NOMO-1 treated with DMSO at 0.1 percent for 48 hours (cell line): ENCODE data around the gene PAH.

Source experiments
- DNase-seq: peaks from one replicate; lab custom pipeline; 2025; ENCODE audit not compliant: unreplicated experiment; lab: John Stamatoyannopoulos, UW

The PAH gene

DNA sequence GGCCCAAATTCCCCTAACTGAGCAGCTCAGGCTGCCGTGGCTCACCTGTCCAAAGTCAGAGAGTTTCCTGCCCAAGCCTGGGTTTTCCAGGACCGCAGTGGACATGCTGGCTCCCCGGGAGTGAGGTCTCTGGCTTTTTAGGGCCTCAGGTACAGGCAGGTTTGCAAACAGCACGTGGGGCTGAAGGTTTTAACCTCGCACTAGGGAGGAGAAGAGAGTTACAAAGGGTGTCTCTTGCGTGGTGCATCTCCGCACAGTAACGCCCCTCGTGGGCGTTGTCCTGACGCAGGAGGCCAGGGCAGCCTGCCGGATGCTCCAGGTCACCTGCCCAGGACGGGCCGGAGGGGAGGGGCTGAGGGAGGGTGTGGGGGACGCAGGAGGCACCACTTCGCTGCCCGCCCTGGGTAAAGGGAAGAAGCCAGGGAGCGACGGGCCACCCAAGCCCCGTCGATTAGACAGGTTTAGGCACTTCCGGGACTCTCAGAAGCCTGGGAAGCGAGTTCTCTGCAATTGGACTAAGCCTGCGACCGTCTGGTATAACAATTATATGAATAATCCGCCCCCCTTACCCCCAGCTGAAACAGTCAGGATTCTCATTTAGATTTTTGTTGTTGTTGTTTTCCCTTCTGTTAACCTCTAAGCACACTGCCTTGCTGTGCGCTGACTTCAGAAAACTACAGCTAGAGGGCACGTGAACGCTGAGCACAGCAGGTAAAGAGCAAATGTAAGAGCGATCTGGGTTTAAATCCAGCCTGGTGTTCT is at the start of gene PAH:
TSS of gene PAH (minus strand) at position 219 of the 762 bp plus-strand sequence. CDS start at position 105, 114 bp downstream.
- DNase-seq: peak; percentile 18

DNA sequence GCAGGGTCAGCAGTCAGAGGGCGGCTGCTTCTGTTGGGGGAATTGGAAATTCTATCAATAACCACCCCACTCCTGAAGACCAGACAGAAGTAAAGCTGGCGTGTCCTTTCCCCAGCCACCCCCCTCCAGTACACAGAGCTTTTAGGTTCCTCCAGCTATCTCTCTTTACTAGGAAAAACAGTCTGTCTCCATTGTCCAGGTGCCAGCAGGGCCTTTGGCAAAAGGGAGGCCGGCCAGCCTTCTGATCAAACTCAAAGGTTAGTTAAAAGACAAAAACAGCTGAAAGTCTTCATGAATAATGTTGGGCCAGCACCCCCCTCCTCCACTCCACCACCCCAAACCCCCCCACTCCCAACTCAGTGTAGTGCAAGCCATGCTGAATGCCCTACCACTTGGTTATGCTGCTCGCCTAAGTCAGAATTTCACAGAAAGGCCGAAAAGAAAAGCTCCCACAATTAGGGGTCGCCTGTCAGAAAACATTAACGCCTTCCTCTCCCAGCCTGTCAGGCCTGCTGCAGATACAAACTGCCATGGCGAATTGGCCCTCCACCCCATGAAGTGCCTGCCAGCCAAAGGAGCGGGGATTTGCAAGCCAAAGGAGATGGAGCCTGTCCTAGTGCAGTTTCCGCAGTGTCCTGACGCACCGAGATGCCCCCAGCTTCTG is 49.3 kb upstream of the PAH start:
- no peak for DNase-seq

DNA sequence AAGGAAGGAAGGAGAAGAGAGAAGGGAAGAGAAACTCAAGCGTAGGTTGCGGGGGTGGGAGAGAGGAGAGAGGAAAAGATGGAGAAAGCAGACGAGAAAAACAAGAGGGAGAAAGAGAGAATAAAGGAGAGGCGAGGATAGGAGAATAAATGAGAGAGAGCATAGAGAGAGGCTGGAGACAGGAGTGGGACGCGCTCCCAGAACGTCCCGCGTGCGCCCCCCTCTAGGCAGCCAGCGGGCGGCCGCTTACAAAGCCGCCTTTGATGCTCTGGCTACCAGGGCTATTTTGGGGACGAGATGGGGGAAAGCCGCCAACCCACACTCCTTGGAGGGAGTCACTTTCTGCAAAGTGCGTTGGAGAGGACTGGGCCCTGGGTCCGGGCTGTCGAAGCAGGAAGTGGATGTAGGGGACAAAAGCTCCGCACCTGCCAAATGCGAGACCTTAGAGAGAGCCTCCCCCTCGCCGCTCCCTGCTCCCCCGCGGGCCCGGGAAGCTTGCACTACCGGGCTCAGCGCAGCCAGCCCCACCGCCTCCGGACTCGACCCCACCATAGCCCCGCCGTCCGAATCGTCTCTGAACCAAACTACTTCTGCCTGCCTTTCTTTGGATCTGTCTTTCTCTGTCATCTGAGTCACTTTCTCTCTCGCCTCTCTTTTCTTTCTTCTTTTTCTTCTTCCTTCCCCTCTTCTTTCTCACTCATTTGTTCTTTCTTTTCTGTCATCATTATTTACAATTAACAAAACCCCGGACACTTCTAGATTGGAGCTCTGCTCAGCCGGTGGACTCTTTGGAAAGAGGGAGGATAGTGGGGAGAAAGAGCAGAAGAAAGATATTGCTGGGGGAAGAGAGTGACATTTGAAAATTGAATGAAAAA is 48.5 kb upstream of the PAH start:
- DNase-seq: no peak

DNA sequence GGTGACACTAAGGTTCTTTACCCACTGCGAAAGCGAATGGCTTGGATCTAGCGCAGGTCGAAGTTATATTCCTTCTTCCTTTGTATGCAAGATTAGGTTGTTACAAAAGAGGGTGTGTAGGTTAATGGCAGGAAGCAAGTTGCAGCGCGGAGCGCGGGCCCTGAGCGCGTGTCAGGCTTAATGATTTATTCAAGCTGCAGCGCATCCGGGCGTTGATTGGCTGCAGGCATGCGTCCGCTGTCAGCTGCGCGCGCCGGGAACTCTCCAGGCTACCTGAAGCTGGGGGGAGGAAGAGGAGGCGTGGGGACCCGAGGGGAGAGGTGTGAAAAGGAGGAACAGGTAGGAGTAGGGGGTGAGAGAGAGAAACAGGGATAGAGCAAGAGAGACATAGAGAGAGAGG is 47.8 kb upstream of the PAH start:
- DNase-seq: no peak

DNA sequence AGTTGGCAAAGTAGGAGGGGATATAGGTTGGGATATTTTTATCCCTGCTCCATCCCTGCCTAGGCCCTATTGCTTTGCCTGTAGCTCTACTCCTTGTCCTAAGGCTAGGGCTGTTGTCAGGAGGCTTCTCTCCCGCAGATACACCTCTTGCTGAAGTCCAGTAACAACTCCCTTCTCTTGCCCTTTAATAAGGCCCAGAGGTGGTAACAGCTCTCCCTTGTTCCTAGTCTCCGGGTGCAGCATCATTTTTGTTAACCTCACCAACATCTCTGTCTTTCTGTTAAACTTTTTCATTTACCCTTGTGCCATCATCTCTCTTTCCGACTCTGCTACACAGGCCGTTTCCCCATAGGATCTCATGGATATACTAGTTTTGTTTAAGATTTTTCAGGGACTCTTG is 46.8 kb upstream of the PAH start:
- no peak for DNase-seq

DNA sequence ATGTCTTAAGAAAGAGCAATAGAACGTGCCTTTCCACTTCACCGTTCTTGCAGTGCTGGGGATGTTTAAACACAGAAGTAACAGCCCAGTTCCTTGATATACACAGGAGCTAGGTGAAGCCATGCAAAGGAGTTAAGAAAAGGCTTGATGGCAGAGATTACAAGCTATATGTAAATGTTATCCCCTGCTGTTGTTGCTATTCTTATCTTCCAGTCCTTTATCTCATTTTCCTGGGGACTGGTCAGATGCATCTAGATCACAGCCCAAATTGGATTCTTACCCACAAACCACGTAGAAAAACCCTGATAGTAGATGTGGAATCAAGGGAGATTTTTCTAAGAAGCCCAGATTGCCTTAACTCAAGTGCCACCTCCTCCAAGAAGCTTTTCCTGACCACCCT is 45.9 kb upstream of the PAH start:
- no peak for DNase-seq

DNA sequence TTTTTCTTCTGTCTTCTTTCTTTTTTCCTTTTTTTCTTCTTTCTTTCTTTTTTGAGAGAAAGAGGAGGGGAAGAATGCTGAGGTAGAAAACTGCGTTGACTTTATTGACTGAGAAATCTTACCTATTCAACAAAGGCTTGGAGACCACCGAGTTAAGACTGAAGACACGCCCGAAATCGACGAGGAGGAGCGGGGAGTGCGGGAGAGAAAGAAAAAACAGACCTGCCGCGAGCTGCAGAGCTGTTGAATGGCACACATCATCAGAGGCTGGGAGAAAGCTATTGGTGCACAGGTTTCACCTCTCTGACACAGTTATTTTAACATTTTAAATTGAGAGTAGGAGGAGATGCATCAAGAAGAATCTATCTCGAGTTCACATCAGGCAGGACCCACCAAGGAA is 45.5 kb upstream of the PAH start:
- no peak for DNase-seq

DNA sequence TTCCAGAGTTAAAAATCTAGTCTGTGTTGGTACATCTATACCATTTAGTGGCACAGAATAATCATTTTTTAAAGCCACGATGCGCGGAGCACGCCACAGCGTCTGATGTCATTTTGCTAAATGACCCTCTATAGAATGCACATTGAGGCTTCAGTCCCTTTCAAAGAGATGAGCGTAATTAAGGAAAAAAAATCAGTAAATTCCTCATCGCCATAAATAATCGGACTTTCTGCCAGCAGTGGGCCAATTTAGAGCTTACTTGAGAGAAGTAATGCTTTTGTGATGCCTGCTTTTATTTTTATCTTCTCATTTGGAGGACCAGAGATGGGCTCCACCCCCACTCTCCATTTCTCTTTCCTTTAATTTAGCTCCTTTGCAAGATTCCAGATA is 44.4 kb upstream of the PAH start:
- no peak for DNase-seq

DNA sequence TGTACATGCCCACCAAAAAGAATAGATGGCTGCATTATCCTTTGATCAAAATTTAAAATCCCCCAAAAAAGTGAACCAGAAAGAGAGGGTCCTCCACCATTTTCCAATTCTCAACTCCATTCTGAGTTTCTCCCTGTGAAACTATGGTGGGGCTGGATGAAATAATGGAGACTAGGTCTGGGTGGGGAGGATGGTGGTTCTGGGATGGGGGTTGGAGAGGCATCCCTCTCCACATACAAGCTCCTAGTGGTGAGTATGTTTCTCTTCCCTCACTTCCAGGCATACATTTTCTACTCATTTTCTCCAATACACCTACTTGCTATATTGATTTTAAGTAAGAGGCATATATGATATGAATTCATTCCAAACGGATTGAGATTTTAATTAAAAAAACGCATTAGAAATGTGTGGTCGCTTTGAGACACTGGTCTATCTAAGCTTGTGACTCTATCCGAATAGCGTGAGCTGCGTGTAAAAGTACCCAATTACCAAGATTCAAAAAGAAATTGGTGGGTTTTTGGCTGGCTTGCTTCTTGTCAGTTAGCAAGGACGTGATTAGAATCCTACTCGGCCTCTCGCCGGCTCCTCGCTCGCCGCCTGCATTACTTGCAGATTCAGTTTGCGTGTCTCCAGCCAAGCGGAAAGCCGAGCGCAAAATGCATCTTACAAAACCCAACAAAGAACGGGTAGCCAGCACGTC is 43.9 kb upstream of the PAH start:
- no peak for DNase-seq

DNA sequence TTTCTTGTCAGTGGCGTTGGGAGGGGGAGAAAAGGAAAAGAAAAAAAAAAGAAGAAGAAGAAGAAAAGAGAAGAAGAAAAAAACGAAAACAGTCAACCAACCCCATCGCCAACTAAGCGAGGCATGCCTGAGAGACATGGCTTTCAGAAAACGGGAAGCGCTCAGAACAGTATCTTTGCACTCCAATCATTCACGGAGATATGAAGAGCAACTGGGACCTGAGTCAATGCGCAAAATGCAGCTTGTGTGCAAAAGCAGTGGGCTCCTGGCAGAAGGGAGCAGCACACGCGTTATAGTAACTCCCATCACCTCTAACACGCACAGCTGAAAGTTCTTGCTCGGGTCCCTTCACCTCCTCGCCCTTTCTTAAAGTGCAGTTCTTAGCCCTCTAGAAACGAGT is 42.3 kb upstream of the PAH start:
- DNase-seq: no peak

DNA sequence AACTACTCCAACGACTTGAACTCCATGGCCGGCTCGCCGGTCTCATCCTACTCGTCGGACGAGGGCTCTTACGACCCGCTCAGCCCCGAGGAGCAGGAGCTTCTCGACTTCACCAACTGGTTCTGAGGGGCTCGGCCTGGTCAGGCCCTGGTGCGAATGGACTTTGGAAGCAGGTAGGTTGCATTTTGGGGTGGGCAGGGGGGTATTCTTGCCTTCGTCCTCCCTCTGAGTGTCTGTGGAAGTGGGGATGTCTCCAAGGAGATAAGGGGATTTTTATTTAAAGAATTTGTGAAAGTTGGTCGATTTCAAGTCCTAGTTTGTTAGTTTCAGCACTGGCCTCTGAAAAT is 41.8 kb upstream of the PAH start:
- no peak for DNase-seq

DNA sequence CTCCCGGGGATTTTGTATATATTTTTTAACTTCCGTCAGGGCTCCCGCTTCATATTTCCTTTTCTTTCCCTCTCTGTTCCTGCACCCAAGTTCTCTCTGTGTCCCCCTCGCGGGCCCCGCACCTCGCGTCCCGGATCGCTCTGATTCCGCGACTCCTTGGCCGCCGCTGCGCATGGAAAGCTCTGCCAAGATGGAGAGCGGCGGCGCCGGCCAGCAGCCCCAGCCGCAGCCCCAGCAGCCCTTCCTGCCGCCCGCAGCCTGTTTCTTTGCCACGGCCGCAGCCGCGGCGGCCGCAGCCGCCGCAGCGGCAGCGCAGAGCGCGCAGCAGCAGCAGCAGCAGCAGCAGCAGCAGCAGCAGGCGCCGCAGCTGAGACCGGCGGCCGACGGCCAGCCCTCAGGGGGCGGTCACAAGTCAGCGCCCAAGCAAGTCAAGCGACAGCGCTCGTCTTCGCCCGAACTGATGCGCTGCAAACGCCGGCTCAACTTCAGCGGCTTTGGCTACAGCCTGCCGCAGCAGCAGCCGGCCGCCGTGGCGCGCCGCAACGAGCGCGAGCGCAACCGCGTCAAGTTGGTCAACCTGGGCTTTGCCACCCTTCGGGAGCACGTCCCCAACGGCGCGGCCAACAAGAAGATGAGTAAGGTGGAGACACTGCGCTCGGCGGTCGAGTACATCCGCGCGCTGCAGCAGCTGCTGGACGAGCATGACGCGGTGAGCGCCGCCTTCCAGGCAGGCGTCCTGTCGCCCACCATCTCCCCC is 41.2 kb upstream of the PAH start:
- DNase-seq: no peak

DNA sequence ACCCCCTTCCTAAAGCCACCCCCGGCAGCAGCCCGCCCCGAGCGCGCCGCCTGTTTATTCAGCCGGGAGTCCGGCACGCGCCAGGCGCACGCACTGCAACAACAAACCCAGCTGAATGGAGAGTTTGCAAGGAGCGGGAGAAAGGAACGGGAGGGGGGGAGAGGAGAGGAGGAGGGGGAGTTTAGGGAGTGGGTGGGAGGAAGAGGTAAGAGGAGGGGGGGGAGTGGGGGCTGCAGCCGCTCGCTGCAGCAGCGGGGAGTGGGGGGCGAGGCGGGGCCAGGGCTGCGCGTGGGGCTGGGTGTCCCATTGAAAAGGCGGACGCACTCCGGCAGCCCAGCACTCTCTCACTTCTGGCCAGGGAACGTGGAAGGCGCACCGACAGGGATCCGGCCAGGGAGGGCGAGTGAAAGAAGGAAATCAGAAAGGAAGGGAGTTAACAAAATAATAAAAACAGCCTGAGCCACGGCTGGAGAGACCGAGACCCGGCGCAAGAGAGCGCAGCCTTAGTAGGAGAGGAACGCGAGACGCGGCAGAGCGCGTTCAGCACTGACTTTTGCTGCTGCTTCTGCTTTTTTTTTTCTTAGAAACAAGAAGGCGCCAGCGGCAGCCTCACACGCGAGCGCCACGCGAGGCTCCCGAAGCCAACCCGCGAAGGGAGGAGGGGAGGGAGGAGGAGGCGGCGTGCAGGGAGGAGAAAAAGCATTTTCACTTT is 40.5 kb upstream of the PAH start, which contains the start of gene ASCL1:
TSS of gene ASCL1 (plus strand) at position 336 of the 712 bp plus-strand sequence. CDS start 571 bp downstream, outside the sequence.
- no peak for DNase-seq

DNA sequence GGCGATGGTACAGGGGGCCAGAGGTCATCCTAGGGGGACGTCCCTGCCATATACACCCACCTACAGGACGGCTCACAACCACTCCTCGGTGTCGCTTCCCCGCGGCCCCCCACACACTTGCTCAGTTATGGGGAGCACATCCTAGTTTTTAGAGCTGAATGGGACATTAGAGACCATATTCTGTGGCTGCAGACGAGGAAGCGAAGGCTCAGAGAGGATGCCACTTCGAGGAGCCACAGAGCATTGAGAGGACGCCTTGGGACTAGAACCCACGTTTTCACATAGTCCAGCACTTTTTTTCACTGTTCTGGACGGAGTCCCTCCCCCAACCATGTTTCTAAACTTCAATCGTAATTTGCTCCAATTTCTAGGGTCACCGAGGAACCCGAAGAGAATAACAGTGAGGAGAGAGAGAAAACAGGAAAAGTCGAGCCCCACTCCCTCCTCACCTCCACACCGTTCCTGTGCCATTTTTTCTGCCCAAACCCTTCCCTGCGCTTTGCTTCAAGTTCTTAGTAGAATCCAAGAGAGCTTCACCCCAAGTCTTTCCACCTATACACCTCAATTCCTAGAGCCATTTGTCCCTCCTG is 39.8 kb upstream of the PAH start:
- DNase-seq: no peak

DNA sequence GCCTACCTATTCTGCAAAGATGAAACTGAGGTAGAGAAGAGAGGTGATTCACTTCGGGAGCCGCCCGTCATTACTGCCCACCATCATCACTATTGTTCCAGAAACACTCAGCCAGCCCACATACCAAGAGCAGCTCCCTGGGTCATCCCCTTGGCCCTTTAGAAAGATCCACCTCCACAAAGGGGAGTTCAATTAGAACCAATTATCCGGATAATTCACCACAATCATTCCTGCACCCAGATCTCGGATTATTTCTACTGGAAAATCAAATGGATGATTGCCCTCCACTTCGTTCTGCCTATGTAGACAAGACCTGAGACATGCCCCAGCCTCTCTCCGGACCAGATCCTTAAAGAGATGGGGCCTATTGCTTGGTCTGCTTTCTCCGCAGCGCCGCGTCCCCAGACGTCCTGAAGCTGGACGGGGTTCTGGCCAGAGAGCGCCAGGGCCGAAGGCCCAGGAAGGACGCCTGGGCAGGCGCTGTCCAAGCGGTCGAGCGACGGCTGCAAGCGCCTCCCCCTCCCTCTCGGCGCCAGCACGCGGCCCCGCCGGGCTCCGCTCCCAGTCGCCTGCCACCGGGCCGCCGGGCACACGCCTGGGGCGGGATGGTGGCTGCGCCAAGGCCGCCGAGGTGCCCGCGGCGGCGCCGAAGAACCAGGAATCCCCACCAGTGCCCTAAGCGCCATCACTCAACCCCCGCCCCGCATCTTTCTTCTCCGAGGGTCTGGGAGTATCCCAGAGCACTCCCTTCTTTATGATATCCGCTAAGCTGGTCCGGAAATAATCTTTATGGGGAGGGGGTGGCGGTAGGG is 39.1 kb upstream of the PAH start:
- DNase-seq: no peak

DNA sequence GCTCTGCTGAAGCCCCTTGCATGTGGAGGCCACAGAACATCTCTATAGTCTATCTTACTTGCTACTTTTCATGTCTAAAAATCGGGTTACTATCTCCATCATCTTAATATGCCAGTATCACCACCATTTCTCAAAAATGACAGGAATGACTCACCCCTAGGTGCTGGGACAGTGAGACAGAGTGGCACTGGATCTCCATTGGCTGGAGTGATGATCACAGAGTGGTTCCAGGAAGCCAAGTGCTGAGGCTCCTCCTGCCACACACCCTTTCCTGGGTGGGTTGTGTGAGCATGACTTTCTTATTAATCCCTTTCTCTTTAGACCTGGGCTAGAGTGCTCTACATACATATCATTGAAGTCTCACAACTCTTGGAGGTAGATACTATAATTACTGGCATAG is 37.1 kb upstream of the PAH start:
- no peak for DNase-seq

DNA sequence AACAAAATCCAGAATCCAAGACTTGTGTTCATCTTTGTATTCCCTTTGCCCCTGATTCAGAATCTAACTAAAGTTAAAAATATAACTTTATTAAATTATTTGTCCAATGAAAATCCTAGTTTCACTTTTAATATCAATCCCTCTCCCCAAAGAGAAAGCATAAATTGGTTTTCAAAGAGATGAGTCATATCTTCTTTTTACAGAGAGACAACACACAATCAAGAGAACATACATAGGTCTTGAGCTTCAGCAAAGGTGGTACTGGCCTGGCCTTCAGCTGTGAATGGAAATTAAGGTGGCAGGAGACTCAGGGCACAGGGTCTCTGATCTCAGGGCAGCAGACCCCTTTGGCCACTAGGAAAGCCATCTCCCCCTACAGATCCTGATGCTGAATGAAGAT is 36.2 kb upstream of the PAH start:
- DNase-seq: no peak

DNA sequence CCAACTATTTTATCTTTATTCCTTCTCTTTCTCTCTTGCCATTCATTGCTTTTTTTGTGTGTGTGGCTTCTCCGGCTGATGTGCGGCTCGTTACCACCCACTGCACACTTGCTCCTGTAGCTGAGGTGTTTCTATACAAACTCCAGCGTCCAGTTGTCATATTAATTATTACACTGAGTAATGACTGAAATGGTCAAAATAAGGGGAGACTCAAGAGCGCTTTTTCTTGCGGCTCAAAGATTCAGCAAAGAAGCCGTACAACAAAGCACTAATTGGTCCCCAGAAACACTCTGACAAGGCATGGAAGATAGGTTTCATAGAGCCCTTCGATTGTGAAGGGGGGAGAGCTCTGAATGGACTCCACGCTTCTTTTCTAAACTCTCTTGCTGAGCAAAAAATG is 34.8 kb upstream of the PAH start:
- no peak for DNase-seq
